HEK293 (cell line): ENCODE results near the gene HTRA2.

Experiments used
- CTCF ChIA-PET: fragments of 350-600 bp; formaldehyde crosslinking; extraction: SDS; loops from one replicate; lab custom pipeline; 2021; ENCODE audit warnings: antibody characterized with exemption; lab: Yijun Ruan, JAX
- POLR2A ChIA-PET: fragments of 300-600 bp; formaldehyde crosslinking; extraction: SDS; loops from one replicate; lab custom pipeline; 2020; ENCODE audit warnings: antibody characterized with exemption, inconsistent platforms; lab: Yijun Ruan, JAX
- H3K27ac ChIP-seq: fragments of 200-500 bp; sonication (Bioruptor generic); 2 replicates; pipeline ENCODE4 v1.5.1; 2014; ENCODE audit warnings: low read depth, low read length, control low read depth, inconsistent platforms; ENCODE audit errors: extremely low read depth
- H3K36me3 ChIP-seq, 2 experiments: fragments of 200-500 bp in 1 of 2; sonication (Bioruptor generic) in 1 of 2; 1 replicate in 1 of 2; 2 replicates in 1 of 2; pipeline ENCODE4 v1.5.1; 2014 to 2017; ENCODE audit warnings: inconsistent platforms in 2 of 2, low read length in 2 of 2; ENCODE audit not compliant: control insufficient read depth in 2 of 2, insufficient read depth in 1 of 2
- H3K4me1 ChIP-seq: fragments of 200-500 bp; sonication (Bioruptor generic); 2 replicates; pipeline ENCODE4 v1.5.1; 2014; ENCODE audit warnings: mild to moderate bottlenecking, low read length, inconsistent platforms; ENCODE audit not compliant: control insufficient read depth, insufficient read depth
- H3K4me3 ChIP-seq: 2 replicates; pipeline ENCODE4 v1.5.1; 2011; ENCODE audit warnings: low read depth, mild to moderate bottlenecking, control low read depth, low read length, moderate library complexity
- H3K9me3 ChIP-seq: fragments of 200-500 bp; sonication (Bioruptor generic); 2 replicates; pipeline ENCODE4 v1.5.1; 2014; ENCODE audit warnings: low read depth, low read length, inconsistent platforms; ENCODE audit not compliant: control insufficient read depth, insufficient read depth
- EGR2 ChIP-seq: fragments of 450-650 bp; formaldehyde crosslinking; IDR thresholded peaks from 2 replicates; pipeline ENCODE4 v1.5.1; 2016; ENCODE audit warnings: low read depth, missing biosample characterization, missing genetic modification characterization
- GFI1B ChIP-seq: fragments of 450-650 bp; formaldehyde crosslinking; IDR thresholded peaks from 2 replicates; pipeline ENCODE4 v1.5.1; 2016; ENCODE audit warnings: missing biosample characterization, missing genetic modification characterization
- GLI2 ChIP-seq: fragments of 450-650 bp; formaldehyde crosslinking; IDR thresholded peaks from 2 replicates; pipeline ENCODE4; 2017; ENCODE audit warnings: missing biosample characterization, missing genetic modification characterization, low read depth, borderline replicate concordance
- GLI4 ChIP-seq: fragments of 450-650 bp; formaldehyde crosslinking; IDR thresholded peaks from 2 replicates; pipeline ENCODE4 v1.5.1; 2016; ENCODE audit warnings: missing biosample characterization, missing genetic modification characterization
- HOXA7 ChIP-seq: sonication (generic); formaldehyde crosslinking; IDR thresholded peaks from 2 replicates; pipeline ENCODE4 v1.8.1; 2022; ENCODE audit warnings: missing genetic modification reagents, borderline replicate concordance
- IKZF3 ChIP-seq: fragments of 450-650 bp; IDR thresholded peaks from 2 replicates; pipeline ENCODE4 v1.5.0; 2018; ENCODE audit warnings: missing biosample characterization, mild to moderate bottlenecking, missing genetic modification characterization, moderate library complexity
- OSR2 ChIP-seq: fragments of 450-650 bp; formaldehyde crosslinking; IDR thresholded peaks from 2 replicates; pipeline ENCODE4 v1.5.1; 2016; ENCODE audit warnings: missing biosample characterization, missing genetic modification characterization
- OVOL3 ChIP-seq: fragments of 450-650 bp; formaldehyde crosslinking; IDR thresholded peaks from 2 replicates; pipeline ENCODE4 v1.5.1; 2016; ENCODE audit warnings: missing biosample characterization, missing genetic modification characterization
- PRDM1 ChIP-seq: fragments of 450-650 bp; formaldehyde crosslinking; IDR thresholded peaks from 2 replicates; pipeline ENCODE4; 2016; ENCODE audit warnings: missing biosample characterization, missing genetic modification characterization
- SCRT2 ChIP-seq: fragments of 450-650 bp; formaldehyde crosslinking; IDR thresholded peaks from 2 replicates; pipeline ENCODE4 v1.5.1; 2016; ENCODE audit warnings: missing biosample characterization, missing genetic modification characterization
- TCF7L2 ChIP-seq: IDR thresholded peaks from 2 replicates; pipeline ENCODE4 v1.6.1; 2011; ENCODE audit warnings: low read depth, mild to moderate bottlenecking, inconsistent platforms, low read length, moderate library complexity, borderline replicate concordance
- ZBTB17 ChIP-seq: fragments of 450-650 bp; formaldehyde crosslinking; IDR thresholded peaks from 2 replicates; pipeline ENCODE4 v1.5.1; 2016; ENCODE audit warnings: missing biosample characterization, missing genetic modification characterization
- ZBTB20 ChIP-seq: fragments of 450-650 bp; formaldehyde crosslinking; IDR thresholded peaks from 2 replicates; pipeline ENCODE4 v1.5.1; 2016; ENCODE audit warnings: missing biosample characterization, missing genetic modification characterization
- ZFP37 ChIP-seq: fragments of 450-650 bp; formaldehyde crosslinking; IDR thresholded peaks from 2 replicates; pipeline ENCODE4 v1.5.1; 2016; ENCODE audit warnings: missing biosample characterization, missing genetic modification characterization
- ZNF10 ChIP-seq: fragments of 450-650 bp; formaldehyde crosslinking; IDR thresholded peaks from 2 replicates; pipeline ENCODE4 v1.5.1; 2017; ENCODE audit warnings: missing biosample characterization, missing genetic modification characterization
- ZNF132 ChIP-seq: fragments of 450-650 bp; formaldehyde crosslinking; IDR thresholded peaks from 2 replicates; pipeline ENCODE4 v1.5.1; 2017; ENCODE audit warnings: missing biosample characterization, missing genetic modification characterization, borderline replicate concordance
- ZNF175 ChIP-seq: fragments of 450-650 bp; formaldehyde crosslinking; IDR thresholded peaks from 2 replicates; pipeline ENCODE4 v1.5.1; 2016; ENCODE audit warnings: missing biosample characterization, missing genetic modification characterization
- ZNF266 ChIP-seq: fragments of 450-650 bp; formaldehyde crosslinking; IDR thresholded peaks from 2 replicates; pipeline ENCODE4 v1.5.1; 2016; ENCODE audit warnings: missing biosample characterization, missing genetic modification characterization, low read depth
- ZNF335 ChIP-seq: fragments of 450-650 bp; formaldehyde crosslinking; conservative IDR thresholded peaks from 2 replicates; pipeline ENCODE4 v1.5.1; 2016; ENCODE audit warnings: missing biosample characterization, missing genetic modification characterization
- ZNF416 ChIP-seq: fragments of 450-650 bp; formaldehyde crosslinking; IDR thresholded peaks from 2 replicates; pipeline ENCODE4 v1.5.1; 2016; ENCODE audit warnings: missing biosample characterization, missing genetic modification characterization
- ZNF426 ChIP-seq: fragments of 450-650 bp; formaldehyde crosslinking; IDR thresholded peaks from 2 replicates; pipeline ENCODE4 v1.5.1; 2017; ENCODE audit warnings: missing biosample characterization, missing genetic modification characterization, mild to moderate bottlenecking, inconsistent platforms, moderate library complexity
- ZNF514 ChIP-seq: fragments of 450-650 bp; formaldehyde crosslinking; IDR thresholded peaks from 2 replicates; pipeline ENCODE4 v1.5.1; 2016; ENCODE audit warnings: missing biosample characterization, missing genetic modification characterization
- ZNF600 ChIP-seq: fragments of 450-650 bp; formaldehyde crosslinking; IDR thresholded peaks from 2 replicates; pipeline ENCODE4 v1.5.1; 2016; ENCODE audit warnings: missing biosample characterization, missing genetic modification characterization
- ZNF792 ChIP-seq: fragments of 450-650 bp; formaldehyde crosslinking; IDR thresholded peaks from 2 replicates; pipeline ENCODE4 v1.5.1; 2016; ENCODE audit warnings: missing biosample characterization, missing genetic modification characterization
- ZNF830 ChIP-seq: fragments of 450-650 bp; IDR thresholded peaks from 2 replicates; pipeline ENCODE4 v1.5.0; 2018; ENCODE audit warnings: missing biosample characterization, missing genetic modification characterization, low read depth, mild to moderate bottlenecking, moderate library complexity
- ZSCAN23 ChIP-seq: fragments of 450-650 bp; formaldehyde crosslinking; IDR thresholded peaks from 2 replicates; pipeline ENCODE4 v1.5.1; 2016; ENCODE audit warnings: missing biosample characterization, missing genetic modification characterization
- ZXDB ChIP-seq: fragments of 450-650 bp; formaldehyde crosslinking; IDR thresholded peaks from 2 replicates; pipeline ENCODE4 v1.5.1; 2016; ENCODE audit warnings: missing biosample characterization, missing genetic modification characterization
- TF ChIP-seq, protein P1 (sequence below): fragments of 450-650 bp; formaldehyde crosslinking; IDR thresholded peaks from 2 replicates; pipeline ENCODE4 v1.5.1; 2016; ENCODE audit warnings: missing biosample characterization, missing genetic modification characterization
- TF ChIP-seq, protein P2 (sequence below): fragments of 450-650 bp; formaldehyde crosslinking; IDR thresholded peaks from 2 replicates; pipeline ENCODE4 v1.5.1; 2016; ENCODE audit warnings: missing biosample characterization, missing genetic modification characterization

The HTRA2 gene

GRCh38 chr2:74544634-74545033 is 14.9 kb downstream of the HTRA2 start:
- ChIA-PET POLR2A (no interaction called here), CTCF (interaction anchor here (1.4 to 2.0 kb wide), 4 partner anchors 12 to 60 kb away, joined by 3 to 8 read pairs (median 5); no protein-coding TSS in a partner anchor)
- no peak for TF ChIP-seq GFI1B (tag by site-specific recombination)
- no peak for TF ChIP-seq ZNF416
- TF ChIP-seq, protein P1, sequence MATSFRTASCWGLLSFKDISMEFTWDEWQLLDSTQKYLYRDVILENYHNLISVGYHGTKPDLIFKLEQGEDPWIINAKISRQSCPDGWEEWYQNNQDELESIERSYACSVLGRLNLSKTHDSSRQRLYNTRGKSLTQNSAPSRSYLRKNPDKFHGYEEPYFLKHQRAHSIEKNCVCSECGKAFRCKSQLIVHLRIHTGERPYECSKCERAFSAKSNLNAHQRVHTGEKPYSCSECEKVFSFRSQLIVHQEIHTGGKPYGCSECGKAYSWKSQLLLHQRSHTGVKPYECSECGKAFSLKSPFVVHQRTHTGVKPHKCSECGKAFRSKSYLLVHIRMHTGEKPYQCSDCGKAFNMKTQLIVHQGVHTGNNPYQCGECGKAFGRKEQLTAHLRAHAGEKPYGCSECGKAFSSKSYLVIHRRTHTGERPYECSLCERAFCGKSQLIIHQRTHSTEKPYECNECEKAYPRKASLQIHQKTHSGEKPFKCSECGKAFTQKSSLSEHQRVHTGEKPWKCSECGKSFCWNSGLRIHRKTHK, result no peak
- no peaks in the 10 kb centered on the region for H3K4me1 ChIP-seq
- H3K9me3 ChIP-seq, result no peaks in the 10 kb centered on the region
- no peak overlapping the region for H3K27ac ChIP-seq
- H3K4me3 ChIP-seq, result no peak overlapping the region
- no peaks in the 10 kb centered on the region for H3K36me3 ChIP-seq

DNA sequence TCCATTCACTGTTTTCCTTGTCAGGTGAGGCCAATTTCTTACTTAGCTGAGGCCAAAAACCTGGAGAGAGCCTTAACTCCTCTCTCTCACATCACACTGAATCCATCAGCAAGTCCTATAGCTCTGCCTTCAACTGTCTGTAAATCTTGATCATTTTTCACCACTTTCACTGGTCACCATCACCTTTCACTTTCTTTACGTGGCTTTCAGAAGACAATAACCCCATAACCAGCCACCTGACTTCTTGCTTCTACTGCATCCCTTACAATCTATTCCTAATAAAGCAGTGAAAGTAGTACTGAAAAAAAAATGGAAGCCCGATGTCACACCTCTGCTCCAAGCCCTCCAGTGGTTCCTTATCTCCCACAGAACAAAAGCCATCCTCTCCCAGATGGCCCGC is 16.3 kb downstream of the HTRA2 start:
- H3K36me3 ChIP-seq, result no peaks in the 10 kb centered on the region
- no peak overlapping the region for H3K4me3 ChIP-seq
- H3K9me3 ChIP-seq, result no peaks in the 10 kb centered on the region
- no peak overlapping the region for H3K27ac ChIP-seq
- CTCF ChIA-PET, result interaction anchor here (0.9 to 1.5 kb wide), 3 partner anchors 13 to 63 kb away, joined by 3 to 4 read pairs (median 3); partner anchors contain the start of genes CCDC142 and TTC31
- H3K4me1 ChIP-seq, result no peaks in the 10 kb centered on the region
- TF ChIP-seq ZNF600 (no peak), PRDM1 (tag by site-specific recombination) (peak; percentile 96)
- POLR2A ChIA-PET, result no interaction called here

DNA sequence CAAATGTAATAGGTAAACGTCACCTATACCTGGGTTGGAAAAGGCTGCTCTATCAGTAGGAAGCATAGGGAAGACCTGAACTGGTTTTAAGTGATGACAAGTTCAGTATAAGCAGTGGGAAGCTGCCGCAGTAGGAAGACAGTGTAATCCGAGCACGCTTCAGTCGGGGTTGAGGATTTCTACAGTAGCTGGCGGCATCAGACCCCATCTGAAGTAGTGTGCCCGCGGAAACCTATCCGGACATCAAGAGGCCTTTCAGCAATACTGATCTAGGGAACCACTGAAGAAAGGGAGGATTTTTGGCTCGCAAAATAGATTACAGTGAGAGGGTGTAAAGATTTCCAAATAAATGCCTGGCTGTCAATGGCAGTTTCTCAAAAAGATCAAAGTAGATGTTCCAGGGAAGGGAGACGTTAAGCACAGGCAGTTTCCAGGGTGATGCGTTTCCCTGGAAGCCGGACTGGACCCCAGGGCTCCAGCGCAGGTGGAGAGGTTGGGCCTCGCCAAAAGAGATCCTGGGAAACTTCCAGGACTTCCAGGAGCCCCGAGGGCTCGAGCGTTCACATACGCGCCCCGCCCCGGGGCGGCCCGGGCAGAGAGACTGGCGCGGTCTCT is 18.7 kb downstream of the HTRA2 start:
- Histone ChIP-seq H3K27ac (peak overlapping the region; percentile 69; the same call in 1 of the 2 replicates), H3K36me3 (peaks cover 0 to 4% of the 10 kb centered on the region in 2 experiments; a peak in 1 of 3 replicates), H3K4me1 (no peaks in the 10 kb centered on the region; the same call in 1 of the 2 replicates), H3K4me3 (peak overlapping the region; percentile 41), H3K9me3 (no peaks in the 10 kb centered on the region)
- ChIA-PET CTCF (no interaction called here), POLR2A (interaction anchor here (1.6 kb wide), 1 partner anchor 90 kb away, joined by 3 read pairs; the partner anchor contains the start of gene WBP1)
- TF ChIP-seq GLI2 (tag by site-specific recombination) (no peak), ZFP37 (tag by site-specific recombination) (no peak), ZNF175 (tag by site-specific recombination) (no peak), ZNF426 (tag by site-specific recombination) (no peak), TCF7L2 (peak; percentile 54; the same call in 1 of the 2 replicates), ZBTB17 (tag by site-specific recombination) (peak; percentile 88), GLI4 (tag by site-specific recombination) (no peak), ZBTB20 (tag by site-specific recombination) (peak; percentile 89), ZNF514 (no peak), OSR2 (tag by site-specific recombination) (peak; percentile 72), ZNF830 (tag by site-specific recombination) (no peak), HOXA7 (CRISPR knock-in tag) (no peak), ZNF266 (tag by site-specific recombination) (no peak), ZNF132 (tag by site-specific recombination) (no peak), EGR2 (tag by site-specific recombination) (no peak), IKZF3 (tag by site-specific recombination) (peak; percentile 50; the same call in 1 of the 2 replicates), ZNF10 (tag by site-specific recombination) (no peak), ZXDB (no peak), SCRT2 (tag by site-specific recombination) (no peak), ZSCAN23 (no peak), ZNF792 (tag by site-specific recombination) (no peak), ZNF335 (tag by site-specific recombination) (peak; percentile 75), OVOL3 (tag by site-specific recombination) (no peak)
- TF ChIP-seq, protein P2, sequence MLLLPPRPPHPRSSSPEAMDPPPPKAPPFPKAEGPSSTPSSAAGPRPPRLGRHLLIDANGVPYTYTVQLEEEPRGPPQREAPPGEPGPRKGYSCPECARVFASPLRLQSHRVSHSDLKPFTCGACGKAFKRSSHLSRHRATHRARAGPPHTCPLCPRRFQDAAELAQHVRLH (tag by site-specific recombination), result no peak
